Measurements from ENCODE around the gene PLEKHG7.
"Not testable (repeated sequence)": the region's sequence is repeated elsewhere in the genome, so short reads cannot be mapped to it uniquely, and the experiment has no call there.

The PLEKHG7 gene

DNA sequence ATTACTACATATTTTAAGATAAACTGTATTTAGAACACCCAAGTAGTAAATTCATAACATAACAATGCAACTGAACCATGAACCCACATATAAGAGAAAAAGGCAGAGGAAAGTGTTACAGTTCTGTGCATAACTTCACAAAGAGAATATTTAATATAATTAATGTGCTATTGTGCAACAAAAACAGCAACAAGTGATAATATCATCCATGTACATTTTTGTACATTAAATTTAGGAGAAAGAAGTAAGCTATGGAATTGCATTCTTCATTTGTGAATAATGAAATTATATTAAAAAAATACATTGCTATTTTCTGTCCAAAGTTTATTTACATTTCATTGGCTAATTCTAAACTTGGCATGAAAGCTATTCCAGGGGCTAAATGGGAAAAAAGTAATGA, 72.6 kb downstream of the PLEKHG7 start:
- TF ChIP-seq, protein P1, sequence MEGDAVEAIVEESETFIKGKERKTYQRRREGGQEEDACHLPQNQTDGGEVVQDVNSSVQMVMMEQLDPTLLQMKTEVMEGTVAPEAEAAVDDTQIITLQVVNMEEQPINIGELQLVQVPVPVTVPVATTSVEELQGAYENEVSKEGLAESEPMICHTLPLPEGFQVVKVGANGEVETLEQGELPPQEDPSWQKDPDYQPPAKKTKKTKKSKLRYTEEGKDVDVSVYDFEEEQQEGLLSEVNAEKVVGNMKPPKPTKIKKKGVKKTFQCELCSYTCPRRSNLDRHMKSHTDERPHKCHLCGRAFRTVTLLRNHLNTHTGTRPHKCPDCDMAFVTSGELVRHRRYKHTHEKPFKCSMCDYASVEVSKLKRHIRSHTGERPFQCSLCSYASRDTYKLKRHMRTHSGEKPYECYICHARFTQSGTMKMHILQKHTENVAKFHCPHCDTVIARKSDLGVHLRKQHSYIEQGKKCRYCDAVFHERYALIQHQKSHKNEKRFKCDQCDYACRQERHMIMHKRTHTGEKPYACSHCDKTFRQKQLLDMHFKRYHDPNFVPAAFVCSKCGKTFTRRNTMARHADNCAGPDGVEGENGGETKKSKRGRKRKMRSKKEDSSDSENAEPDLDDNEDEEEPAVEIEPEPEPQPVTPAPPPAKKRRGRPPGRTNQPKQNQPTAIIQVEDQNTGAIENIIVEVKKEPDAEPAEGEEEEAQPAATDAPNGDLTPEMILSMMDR (IDR thresholded peaks at IDR 0.05; ENCODE audit: insufficient read depth, missing control alignments), result no peak
- FAIRE-seq, result no peak
- DNase-seq (ENCODE audit: insufficient read length, low spot score), result no peak

DNA sequence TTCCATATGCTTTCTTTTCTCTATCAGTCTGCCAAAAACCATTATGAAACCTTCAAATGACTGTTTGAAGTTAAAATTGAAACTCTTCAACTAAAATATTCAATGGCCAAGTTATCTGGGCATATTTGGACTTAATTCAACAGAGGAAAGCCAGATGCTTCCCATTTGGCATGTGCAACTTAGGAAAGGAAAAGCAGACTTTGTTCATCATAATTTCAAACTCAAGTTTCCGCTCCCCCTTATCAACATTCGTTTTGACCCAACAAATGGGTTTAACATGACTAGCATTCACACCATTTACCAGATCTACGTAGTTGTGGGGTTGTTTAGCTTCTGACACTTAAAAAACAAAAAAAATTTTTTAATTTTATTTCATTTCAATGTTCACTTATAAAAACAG, 75.7 kb downstream of the PLEKHG7 start:
- no peak for FAIRE-seq
- TF ChIP-seq, protein P1 (IDR thresholded peaks at IDR 0.05; ENCODE audit: insufficient read depth, missing control alignments), result no peak
- DNase-seq (ENCODE audit: insufficient read length, low spot score), result no peak

DNA sequence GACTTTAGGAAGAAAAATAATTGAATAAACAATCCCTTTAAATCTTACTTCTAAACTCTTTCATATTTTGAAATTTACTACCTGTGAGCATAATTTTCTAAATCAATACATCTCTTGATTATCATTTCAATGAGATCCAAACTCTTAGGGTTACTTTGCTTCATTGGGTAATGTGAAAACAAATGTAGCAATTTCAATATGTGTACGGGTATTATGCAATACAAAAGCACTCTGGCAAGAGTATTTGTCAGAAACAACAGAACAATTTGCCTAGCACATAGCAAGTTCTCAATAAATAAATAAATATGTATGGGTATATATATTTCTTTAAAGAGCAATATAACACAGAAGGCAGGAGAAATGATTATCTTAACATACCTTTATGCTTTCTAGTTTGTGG, 77.1 kb downstream of the PLEKHG7 start:
- DNase-seq (ENCODE audit: insufficient read length, low spot score) (no peak), FAIRE-seq (no peak)
- TF ChIP-seq, protein P1 (IDR thresholded peaks at IDR 0.05; ENCODE audit: insufficient read depth, missing control alignments), result no peak

DNA sequence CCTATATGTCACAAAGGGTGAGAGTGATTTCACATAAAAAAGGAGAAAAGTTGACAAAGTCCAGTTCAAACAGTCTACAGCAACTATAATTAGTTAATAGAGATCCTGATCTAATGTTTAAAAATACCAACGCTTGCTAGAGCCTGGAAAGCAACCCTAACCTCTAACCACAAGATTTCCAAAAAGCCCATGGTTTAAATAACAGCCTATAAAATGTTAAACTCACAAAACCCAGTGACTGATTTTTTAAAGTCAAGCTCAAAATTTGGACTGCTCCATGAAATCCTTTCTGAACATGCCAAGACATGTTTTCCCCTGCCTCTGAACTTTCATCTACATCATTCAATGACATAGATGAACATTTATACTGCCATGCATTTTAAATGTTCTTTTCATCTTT, 81.6 kb downstream of the PLEKHG7 start:
- FAIRE-seq (no peak), DNase-seq (ENCODE audit: insufficient read length, low spot score) (no peak)
- TF ChIP-seq, protein P1 (IDR thresholded peaks at IDR 0.05; ENCODE audit: insufficient read depth, missing control alignments), result no peak

DNA sequence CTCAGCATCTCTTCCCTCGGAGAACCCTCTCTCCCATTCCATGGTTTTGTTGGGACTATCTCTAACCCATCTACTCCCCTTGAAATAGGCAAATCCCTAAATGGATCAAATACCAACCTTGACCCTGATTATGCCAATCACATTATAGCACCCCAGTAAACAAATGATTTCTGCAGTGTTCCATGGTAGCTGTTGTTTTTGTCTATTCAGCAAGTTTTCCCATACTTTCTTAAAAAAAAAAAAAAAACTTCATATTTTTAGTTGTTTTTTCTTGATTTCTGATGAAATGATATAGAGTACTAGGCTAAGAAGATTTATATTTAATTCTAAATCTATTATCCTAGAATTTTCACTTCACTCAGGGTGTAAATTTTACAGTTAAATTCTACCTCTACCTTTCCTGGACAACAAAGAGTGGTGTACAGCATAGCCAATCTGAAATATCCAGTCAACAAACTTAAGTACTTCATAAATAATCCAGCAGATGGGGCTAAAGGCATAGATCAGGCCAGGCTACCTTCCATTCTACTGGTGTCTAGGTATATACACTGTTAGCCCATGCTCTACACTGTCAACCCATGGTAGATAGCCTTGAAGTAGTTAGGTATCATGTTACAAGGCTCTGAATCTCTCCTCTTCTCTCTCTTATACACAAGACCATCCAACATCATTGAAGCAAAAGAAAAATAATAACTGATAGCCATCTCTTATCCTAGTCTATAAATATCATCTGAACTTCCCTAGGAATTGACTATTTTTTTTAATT, 82.2 kb downstream of the PLEKHG7 start:
- no peak for DNase-seq (ENCODE audit: insufficient read length, low spot score)
- peak; percentile 81 for FAIRE-seq
- TF ChIP-seq, protein P1 (IDR thresholded peaks at IDR 0.05; ENCODE audit: insufficient read depth, missing control alignments), result peak; percentile 63

DNA sequence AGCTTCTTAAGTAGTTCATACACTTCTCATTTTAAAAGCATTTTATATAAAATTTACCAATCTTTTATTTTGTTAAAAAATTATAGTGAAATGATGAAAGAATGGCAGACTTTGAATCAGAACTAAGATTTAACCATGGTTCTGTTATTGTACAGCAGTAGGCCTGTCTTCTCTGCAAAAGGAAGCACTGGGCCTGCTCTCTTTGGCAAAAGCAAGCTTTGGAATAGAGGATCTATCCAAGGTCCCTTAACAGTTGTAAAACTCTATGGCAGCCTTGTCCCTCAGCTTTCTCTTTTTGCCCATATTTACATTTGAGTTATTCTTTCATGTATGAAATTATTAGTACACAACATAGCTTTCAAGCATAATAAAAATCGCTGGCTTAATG, 82.8 kb downstream of the PLEKHG7 start:
- DNase-seq (ENCODE audit: insufficient read length, low spot score), result no peak
- FAIRE-seq, result no peak
- TF ChIP-seq, protein P1 (IDR thresholded peaks at IDR 0.05; ENCODE audit: insufficient read depth, missing control alignments), result no peak

DNA sequence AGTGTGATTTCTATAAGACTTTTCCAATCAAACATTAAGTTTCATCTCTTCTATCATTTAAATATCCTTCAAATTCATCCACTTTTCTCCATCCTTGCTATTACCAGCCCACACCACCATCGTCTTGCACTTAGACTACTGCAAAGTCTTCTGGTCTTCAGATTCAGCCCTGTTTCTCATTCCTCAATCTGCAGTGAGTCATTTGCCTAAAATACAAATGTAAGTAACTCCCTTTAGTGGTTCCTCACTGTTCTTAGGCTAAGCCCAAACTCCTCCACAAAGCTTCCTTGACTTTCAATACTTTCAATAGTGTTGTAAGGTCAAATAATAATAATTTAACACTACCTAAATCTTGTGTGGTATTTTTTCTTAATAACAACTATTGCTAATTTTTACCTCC, 83.3 kb downstream of the PLEKHG7 start:
- TF ChIP-seq, protein P1 (IDR thresholded peaks at IDR 0.05; ENCODE audit: insufficient read depth, missing control alignments), result no peak
- FAIRE-seq (no peak), DNase-seq (ENCODE audit: insufficient read length, low spot score) (no peak)

DNA sequence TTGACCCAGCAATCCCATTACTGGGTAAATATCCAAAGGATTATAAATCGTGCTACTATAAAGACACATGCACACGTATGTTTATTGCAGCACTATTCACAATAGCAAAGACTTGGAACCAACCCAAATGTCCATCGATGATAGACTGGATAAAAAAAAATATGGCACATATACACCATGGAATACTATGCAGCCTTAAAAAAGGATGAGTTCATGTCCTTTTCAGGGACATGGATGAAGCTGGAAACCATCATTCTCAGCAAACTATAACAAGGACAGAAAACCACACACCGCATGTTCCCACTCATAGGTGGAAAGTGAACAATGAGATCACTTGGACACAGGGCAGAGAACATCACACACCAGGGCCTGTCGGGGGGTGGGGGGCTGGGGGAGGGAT, 91.6 kb downstream of the PLEKHG7 start:
- DNase-seq (ENCODE audit: insufficient read length, low spot score); FAIRE-seq: not testable (repeated sequence)

Measured in D721Med (cell line).